ENCODE results near the gene HACD3.
"Not testable (repeated sequence)": the region's sequence is repeated elsewhere in the genome, so short reads cannot be mapped to it uniquely, and the experiment has no call there.

Gene HACD3

GRCh38 chr15:65541231-65541820 is 11.1 kb downstream of the HACD3 start:
- TF ChIP-seq, protein P1, sequence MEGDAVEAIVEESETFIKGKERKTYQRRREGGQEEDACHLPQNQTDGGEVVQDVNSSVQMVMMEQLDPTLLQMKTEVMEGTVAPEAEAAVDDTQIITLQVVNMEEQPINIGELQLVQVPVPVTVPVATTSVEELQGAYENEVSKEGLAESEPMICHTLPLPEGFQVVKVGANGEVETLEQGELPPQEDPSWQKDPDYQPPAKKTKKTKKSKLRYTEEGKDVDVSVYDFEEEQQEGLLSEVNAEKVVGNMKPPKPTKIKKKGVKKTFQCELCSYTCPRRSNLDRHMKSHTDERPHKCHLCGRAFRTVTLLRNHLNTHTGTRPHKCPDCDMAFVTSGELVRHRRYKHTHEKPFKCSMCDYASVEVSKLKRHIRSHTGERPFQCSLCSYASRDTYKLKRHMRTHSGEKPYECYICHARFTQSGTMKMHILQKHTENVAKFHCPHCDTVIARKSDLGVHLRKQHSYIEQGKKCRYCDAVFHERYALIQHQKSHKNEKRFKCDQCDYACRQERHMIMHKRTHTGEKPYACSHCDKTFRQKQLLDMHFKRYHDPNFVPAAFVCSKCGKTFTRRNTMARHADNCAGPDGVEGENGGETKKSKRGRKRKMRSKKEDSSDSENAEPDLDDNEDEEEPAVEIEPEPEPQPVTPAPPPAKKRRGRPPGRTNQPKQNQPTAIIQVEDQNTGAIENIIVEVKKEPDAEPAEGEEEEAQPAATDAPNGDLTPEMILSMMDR (IDR thresholded peaks at IDR 0.05; ENCODE audit: control insufficient read depth, insufficient read depth, low read depth, low read length, missing control alignments), result no peak
- no peak for DNase-seq (ENCODE audit: low read depth)
- H3K4me3 ChIP-seq (ENCODE audit: control insufficient read depth, low read depth, low read length), result no peak overlapping the region

- no peak for DNase-seq (ENCODE audit: low read depth)
- TF ChIP-seq, protein P1 (IDR thresholded peaks at IDR 0.05; ENCODE audit: control insufficient read depth, insufficient read depth, low read depth, low read length, missing control alignments), result no peak
- H3K4me3 ChIP-seq (ENCODE audit: control insufficient read depth, low read depth, low read length), result no peak overlapping the region
Observed at GRCh38 chr15:65547841-65548240, 17.6 kb downstream of the HACD3 start.

DNA sequence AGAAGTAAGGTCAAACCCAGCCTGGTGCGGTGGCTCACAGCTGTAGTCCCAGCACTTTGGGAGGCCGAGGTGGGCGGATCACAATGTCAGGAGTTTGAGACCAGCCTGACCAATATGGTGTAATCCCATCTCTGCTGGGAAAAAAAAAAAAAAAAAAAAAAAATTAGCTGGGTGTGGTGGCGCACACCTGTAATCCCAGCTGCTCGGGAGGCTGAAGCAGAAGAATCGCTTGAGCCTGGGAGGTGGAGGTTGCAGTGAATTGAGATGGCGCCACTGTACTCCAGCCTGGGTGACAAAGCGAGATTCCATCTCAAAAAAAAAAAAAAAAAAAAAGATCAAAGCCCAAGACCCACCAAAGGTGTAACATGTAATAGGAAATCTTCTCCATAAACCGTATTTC is 19.0 kb downstream of the HACD3 start:
- DNase-seq (ENCODE audit: low read depth); H3K4me3 ChIP-seq (ENCODE audit: control insufficient read depth, low read depth, low read length): not testable (repeated sequence)

DNA sequence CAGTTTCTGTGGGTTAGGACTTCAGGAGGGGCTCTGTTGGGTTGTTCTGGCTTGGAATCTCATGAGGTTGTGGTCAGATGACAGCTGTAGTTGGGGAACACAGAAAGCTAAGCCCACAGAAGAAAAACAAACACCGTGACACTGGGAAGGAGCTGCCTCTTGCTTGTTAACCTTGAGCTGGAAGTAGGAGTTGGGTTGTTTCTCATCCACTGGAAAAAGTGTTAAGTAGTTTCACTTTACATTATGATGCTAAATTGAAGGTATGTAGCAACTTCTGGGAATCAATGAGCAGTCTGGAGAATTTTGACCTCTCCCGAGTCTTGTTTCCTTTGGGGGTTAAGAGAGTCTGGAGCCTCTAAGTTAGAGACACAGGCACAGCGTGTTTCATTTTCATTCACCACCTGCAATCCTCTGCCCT is 20.4 kb downstream of the HACD3 start:
- H3K4me3 ChIP-seq (ENCODE audit: control insufficient read depth, low read depth, low read length), result no peak overlapping the region
- DNase-seq (ENCODE audit: low read depth), result no peak
- TF ChIP-seq, protein P1 (IDR thresholded peaks at IDR 0.05; ENCODE audit: control insufficient read depth, insufficient read depth, low read depth, low read length, missing control alignments), result no peak

GRCh38 chr15:65551183-65551582 is 20.9 kb downstream of the HACD3 start:
- TF ChIP-seq, protein P1 (IDR thresholded peaks at IDR 0.05; ENCODE audit: control insufficient read depth, insufficient read depth, low read depth, low read length, missing control alignments), result no peak
- DNase-seq (ENCODE audit: low read depth), result no peak
- no peak overlapping the region for H3K4me3 ChIP-seq (ENCODE audit: control insufficient read depth, low read depth, low read length)

DNA sequence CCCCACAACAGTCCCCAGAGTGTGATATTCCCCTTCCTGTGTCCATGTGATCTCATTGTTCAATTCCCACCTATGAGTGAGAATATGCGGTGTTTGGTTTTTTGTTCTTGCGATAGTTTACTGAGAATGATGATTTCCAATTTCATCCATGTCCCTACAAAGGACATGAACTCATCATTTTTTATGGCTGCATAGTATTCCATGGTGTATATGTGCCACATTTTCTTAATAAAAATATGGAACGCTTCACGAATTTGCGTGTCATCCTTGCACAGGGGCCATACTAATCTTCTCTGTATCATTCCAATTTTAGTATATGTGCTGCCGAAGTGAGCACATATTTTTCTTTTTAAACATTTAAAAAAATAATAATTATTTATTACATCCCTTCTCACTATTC is 22.6 kb downstream of the HACD3 start:
- DNase-seq (ENCODE audit: low read depth); H3K4me3 ChIP-seq (ENCODE audit: control insufficient read depth, low read depth, low read length): not testable (repeated sequence)

DNA sequence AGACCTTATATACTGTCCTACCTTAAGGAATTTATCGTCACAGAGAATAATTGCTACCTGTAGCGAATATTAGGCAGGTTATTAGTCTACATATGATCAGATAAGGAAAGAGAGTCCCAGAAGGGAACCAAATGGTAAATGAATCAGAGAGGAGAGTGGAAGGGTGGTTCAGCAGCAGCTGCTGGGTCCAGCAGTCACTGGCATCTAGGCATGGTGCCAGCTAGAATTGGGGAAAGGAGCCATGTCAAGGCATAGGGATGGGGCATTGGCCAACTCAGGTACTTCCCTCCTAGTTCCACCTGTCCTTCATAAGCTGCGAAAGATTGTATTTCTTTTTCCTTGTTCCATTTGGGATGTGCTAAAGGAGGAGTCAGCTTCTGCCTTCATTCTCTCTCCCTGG is 23.4 kb downstream of the HACD3 start:
- TF ChIP-seq, protein P1 (IDR thresholded peaks at IDR 0.05; ENCODE audit: control insufficient read depth, insufficient read depth, low read depth, low read length, missing control alignments), result no peak
- H3K4me3 ChIP-seq (ENCODE audit: control insufficient read depth, low read depth, low read length), result no peak overlapping the region
- DNase-seq (ENCODE audit: low read depth), result no peak

DNA sequence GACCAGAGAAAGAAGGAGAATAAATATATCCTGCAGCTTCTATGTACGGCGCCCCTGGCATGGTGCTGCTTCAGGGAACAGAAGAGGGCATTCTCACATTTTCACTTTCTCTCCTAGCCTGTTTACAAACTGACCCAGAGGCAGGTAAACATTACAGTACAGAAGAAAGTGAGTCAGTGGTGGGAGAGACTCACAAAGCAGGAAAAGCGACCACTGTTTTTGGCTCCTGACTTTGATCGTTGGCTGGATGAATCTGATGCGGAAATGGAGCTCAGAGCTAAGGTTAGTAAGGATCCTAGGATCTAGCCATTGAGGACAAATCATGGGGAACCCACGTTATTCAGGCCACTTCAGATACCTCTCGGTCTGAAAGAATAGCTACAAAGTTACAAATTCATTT is 26.4 kb downstream of the HACD3 start:
- H3K4me3 ChIP-seq (ENCODE audit: control insufficient read depth, low read depth, low read length), result no peak overlapping the region
- DNase-seq (ENCODE audit: low read depth), result no peak
- TF ChIP-seq, protein P1 (IDR thresholded peaks at IDR 0.05; ENCODE audit: control insufficient read depth, insufficient read depth, low read depth, low read length, missing control alignments), result no peak
